VCaP (cell line): ENCODE results near the gene CCT4.
"Not testable (repeated sequence)": the region's sequence is repeated elsewhere in the genome, so short reads cannot be mapped to it uniquely, and the experiment has no call there.

Experiments
- H3K27ac ChIP-seq: fragments of 450-650 bp; 2 replicates; pipeline ENCODE4 v1.5.1; 2017
- CTCF ChIP-seq: fragments of 450-650 bp; conservative IDR thresholded peaks from 2 replicates; pipeline ENCODE4 v1.5.1; 2017; ENCODE audit warnings: mild to moderate bottlenecking, moderate library complexity

The CCT4 gene

DNA sequence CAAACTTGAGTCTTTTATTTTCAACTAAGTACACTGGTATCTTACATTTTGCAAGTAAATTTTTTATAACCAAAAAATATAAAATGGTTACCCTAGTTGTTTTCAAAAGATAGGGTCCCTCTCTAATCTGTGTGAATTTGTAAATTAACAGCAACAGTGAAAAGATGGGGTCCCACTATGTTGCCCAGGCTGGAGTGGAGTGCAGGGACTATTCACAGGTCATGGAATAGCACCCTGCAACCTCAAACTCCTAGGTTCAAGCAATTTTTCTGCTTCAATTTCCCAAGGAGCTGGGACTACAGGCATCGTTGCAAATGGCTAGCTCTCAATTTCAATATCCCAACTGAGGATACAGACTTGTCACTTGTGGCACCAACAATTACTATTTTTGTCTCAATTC lies 12.1 kb downstream of the CCT4 start:
- no peak for TF ChIP-seq CTCF
- no peak overlapping the region for H3K27ac ChIP-seq

DNA sequence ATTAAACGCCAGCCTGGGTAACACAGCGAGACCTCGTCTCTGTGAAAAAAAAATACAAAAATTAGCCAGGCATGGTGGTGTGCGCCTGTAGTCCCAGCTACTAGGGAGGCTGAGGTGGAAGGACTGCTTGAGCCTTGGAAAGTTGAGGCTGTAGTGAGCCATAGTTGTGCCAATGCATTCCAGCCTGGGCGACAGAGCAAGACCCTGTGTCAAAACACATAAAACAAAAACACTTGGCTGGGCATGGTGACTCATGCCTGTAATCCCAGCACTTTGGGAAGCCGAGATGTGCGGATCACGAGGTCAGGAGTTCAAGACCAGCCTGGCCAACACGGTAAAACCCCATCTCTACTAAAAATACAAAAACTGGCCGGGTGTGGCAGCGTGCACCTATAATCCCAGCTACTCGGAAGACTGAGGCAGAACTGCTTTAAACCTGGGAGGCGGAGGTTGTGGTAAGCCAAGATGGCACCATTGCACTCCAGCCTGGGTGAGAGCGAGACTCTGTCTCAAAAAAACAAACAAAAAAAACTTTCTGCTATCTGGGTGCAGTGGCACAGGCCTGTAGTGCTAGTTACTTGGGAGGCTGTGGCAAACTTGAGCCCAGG lies 21.9 kb downstream of the CCT4 start:
- not testable (repeated sequence) for H3K27ac ChIP-seq

GRCh38 chr2:61862085-61862484 lies 26.4 kb downstream of the CCT4 start:
- no peak for TF ChIP-seq CTCF
- H3K27ac ChIP-seq = no peak overlapping the region

DNA sequence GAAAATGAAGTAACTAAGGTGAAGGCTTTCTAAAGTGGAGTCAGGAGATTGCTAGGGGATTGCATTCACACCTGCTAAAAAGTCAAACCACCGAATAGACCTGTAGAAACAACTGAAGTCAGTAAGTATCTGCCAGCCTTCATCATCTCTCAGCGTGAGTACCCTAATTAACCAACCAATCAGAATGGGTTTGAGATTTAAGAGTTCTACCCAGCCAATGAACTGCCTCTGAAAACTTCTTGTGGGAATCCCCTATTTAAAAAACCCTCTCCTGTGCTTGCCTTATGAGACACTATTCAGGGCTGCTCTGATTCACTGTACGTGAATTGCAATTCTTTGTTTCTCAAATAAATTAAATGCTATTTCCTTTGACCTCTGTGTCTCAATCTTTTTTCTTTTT lies 31.2 kb downstream of the CCT4 start:
- no peak overlapping the region for H3K27ac ChIP-seq
- TF ChIP-seq CTCF = no peak

GRCh38 chr2:61855318-61855613 lies 33.2 kb downstream of the CCT4 start:
- H3K27ac ChIP-seq = peak overlapping the region; percentile 88
- TF ChIP-seq CTCF = no peak

GRCh38 chr2:61854564-61855317 lies 33.7 kb downstream of the CCT4 start:
- H3K27ac ChIP-seq = peak overlapping the region; percentile 88
- peak; percentile 4; the same call in 1 of the 2 replicates for TF ChIP-seq CTCF

- H3K27ac ChIP-seq = peak within 1 kb of the TSS; percentile 88
- no peak for TF ChIP-seq CTCF
Measured at GRCh38 chr2:61853847-61854563, 34.5 kb downstream of the CCT4 start, which contains the start of gene FAM161A. TSS of gene FAM161A (minus strand) at chr2:61854060. CDS start at chr2:61854041, 19 bp downstream.
